HepG2 (cell line): ENCODE measurements around the gene PEX11G. TPM values are rescaled to one million over a fixed set of nuclear protein-coding genes. Genes with fewer than 3 reads are reported as not detected.
A peak's percentile ranks its signal among the peaks of the same experiment; 100 is the strongest.

Experiments used
- BRF2 ChIP-seq: sonication (generic); formaldehyde crosslinking; IDR thresholded peaks from 2 replicates; pipeline ENCODE4 v1.8.1; 2022; ENCODE audit warnings: mild to moderate bottlenecking, missing genetic modification reagents
- GABPA ChIP-seq, 2 experiments: IDR thresholded peaks; 2 replicates each; pipeline ENCODE4 v1.6.1; 2011 to 2016; ENCODE audit warnings: low read depth in 2 of 2, low read length in 1 of 2, missing biosample characterization in 1 of 2, missing genetic modification characterization in 1 of 2
- HNRNPK ChIP-seq: fragments of 200-400 bp; formaldehyde crosslinking; IDR thresholded peaks from 2 replicates; pipeline ENCODE4 v1.6.1; 2018; ENCODE audit warnings: low read length, low read depth, moderate library complexity, mild to moderate bottlenecking; ENCODE audit not compliant: poor library complexity, severe bottlenecking
- KDM6A ChIP-seq: IDR thresholded peaks from 2 replicates; pipeline ENCODE4 v1.6.1; 2016; ENCODE audit warnings: low read depth
- PPARG ChIP-seq: conservative IDR thresholded peaks from 2 replicates; pipeline ENCODE4 v1.6.1; 2016; ENCODE audit warnings: missing biosample characterization, missing genetic modification reagents
- RFX1 ChIP-seq: fragments of 450-650 bp; IDR thresholded peaks from 2 replicates; pipeline ENCODE4 v1.6.1; 2017
- RFXAP ChIP-seq: sonication (generic); formaldehyde crosslinking; IDR thresholded peaks from 2 replicates; pipeline ENCODE4 v1.4.0; 2020; ENCODE audit warnings: missing genetic modification reagents, borderline replicate concordance
- SKI ChIP-seq: fragments of 450-650 bp; IDR thresholded peaks from one replicate; pipeline ENCODE4 v1.6.1; 2018; ENCODE audit warnings: mild to moderate bottlenecking; ENCODE audit not compliant: partially characterized antibody
- TFDP2 ChIP-seq: sonication (generic); formaldehyde crosslinking; IDR thresholded peaks from 2 replicates; pipeline ENCODE4 v1.4.0; 2020; ENCODE audit warnings: missing genetic modification reagents
- U2AF1 ChIP-seq: fragments of 200-400 bp; formaldehyde crosslinking; optimal IDR thresholded peaks from 2 replicates; pipeline ENCODE3; 2017; ENCODE audit warnings: mild to moderate bottlenecking, low read depth, low read length
- ZMYM3 ChIP-seq: sonication (generic); formaldehyde crosslinking; IDR thresholded peaks from 2 replicates; pipeline ENCODE4 v1.5.1; 2020; ENCODE audit warnings: mild to moderate bottlenecking, missing genetic modification reagents
- ZNF12 ChIP-seq: sonication (generic); formaldehyde crosslinking; IDR thresholded peaks from 2 replicates; pipeline ENCODE4 v1.5.0; 2020; ENCODE audit warnings: missing genetic modification reagents
- ZNF232 ChIP-seq: sonication (generic); formaldehyde crosslinking; IDR thresholded peaks from 2 replicates; pipeline ENCODE4 v1.4.0; 2020; ENCODE audit warnings: missing genetic modification reagents, borderline replicate concordance
- ZNF264 ChIP-seq: sonication (generic); formaldehyde crosslinking; IDR thresholded peaks from 2 replicates; pipeline ENCODE4 v1.4.0; 2020; ENCODE audit warnings: missing genetic modification reagents
- ZNF326 ChIP-seq: sonication (generic); formaldehyde crosslinking; IDR thresholded peaks from 2 replicates; pipeline ENCODE4 v1.4.0; 2020; ENCODE audit warnings: missing genetic modification reagents, borderline replicate concordance
- ZNF33A ChIP-seq: sonication (generic); formaldehyde crosslinking; IDR thresholded peaks from 2 replicates; pipeline ENCODE4 v1.5.1; 2020; ENCODE audit warnings: missing genetic modification reagents, mild to moderate bottlenecking, moderate library complexity, borderline replicate concordance
- ZNF563 ChIP-seq: sonication (generic); formaldehyde crosslinking; IDR thresholded peaks from 2 replicates; pipeline ENCODE4 v1.8.0; 2022; ENCODE audit warnings: mild to moderate bottlenecking, moderate library complexity, missing genetic modification reagents
- ZNF572 ChIP-seq: sonication (generic); formaldehyde crosslinking; IDR thresholded peaks from 2 replicates; pipeline ENCODE4 v1.5.1; 2020; ENCODE audit warnings: mild to moderate bottlenecking, missing genetic modification reagents
- ZNF678 ChIP-seq: sonication (generic); formaldehyde crosslinking; IDR thresholded peaks from 2 replicates; pipeline ENCODE4 v1.4.0; 2020; ENCODE audit warnings: mild to moderate bottlenecking, missing genetic modification reagents
- ZNF746 ChIP-seq: sonication (generic); formaldehyde crosslinking; IDR thresholded peaks from 2 replicates; pipeline ENCODE4 v1.8.0; 2022; ENCODE audit warnings: mild to moderate bottlenecking, missing genetic modification reagents
- ZNF776 ChIP-seq: sonication (generic); formaldehyde crosslinking; IDR thresholded peaks from 2 replicates; pipeline ENCODE4 v1.4.0; 2020; ENCODE audit warnings: mild to moderate bottlenecking, missing genetic modification reagents
- ZSCAN30 ChIP-seq: sonication (generic); formaldehyde crosslinking; IDR thresholded peaks from 2 replicates; pipeline ENCODE4 v1.5.0; 2020; ENCODE audit warnings: mild to moderate bottlenecking, missing genetic modification reagents
- ZSCAN9 ChIP-seq: IDR thresholded peaks from 2 replicates; pipeline ENCODE4 v1.6.1; 2016; ENCODE audit warnings: borderline replicate concordance
- polyA plus RNA-seq, 8 experiments: library from polyadenylated mRNA; depleted of rRNA in 3 of 8; stranded (reverse) in 7 of 8; unstranded in 1 of 8; fragments of >200 nt; fragmentation: Illumina TruSeq in 4 of 8; extraction: Trizol in 4 of 8; gene quantifications; 2 replicates each; pipeline versions ENCODE4 v1.2.1 to v1.2.3, GENCODE V29; 2011 to 2016; ENCODE audit warnings: low read depth in 4 of 8, missing spikeins in 1 of 8, mixed read lengths in 1 of 8; ENCODE audit not compliant: insufficient read depth in 1 of 8
- total RNA-seq, 5 experiments: library from RNA; depleted of rRNA; stranded (reverse); fragments of >200 nt; fragmentation: Illumina TruSeq; extraction: Trizol; gene quantifications; 2 replicates each; pipeline ENCODE4 v1.2.3, GENCODE V29; 2016; ENCODE audit warnings: low read depth in 1 of 5
- TF ChIP-seq, protein P1 (sequence below): IDR thresholded peaks from 2 replicates; pipeline ENCODE4 v1.6.1; 2016
- TF ChIP-seq, protein P2 (sequence below): sonication (generic); formaldehyde crosslinking; IDR thresholded peaks from 2 replicates; pipeline ENCODE4 v1.8.1; 2023; ENCODE audit warnings: missing genetic modification reagents, mild to moderate bottlenecking, borderline replicate concordance
- TF ChIP-seq, protein P3 (sequence below): sonication (generic); formaldehyde crosslinking; IDR thresholded peaks from 2 replicates; pipeline ENCODE4 v1.4.0; 2020; ENCODE audit warnings: missing genetic modification reagents

PEX11G gene
- total and polyA plus RNA-seq, 2 of the 13 experiments (the other 11 are each of a cell fraction or from before 2014, with no cell fraction given) = not detected

DNA sequence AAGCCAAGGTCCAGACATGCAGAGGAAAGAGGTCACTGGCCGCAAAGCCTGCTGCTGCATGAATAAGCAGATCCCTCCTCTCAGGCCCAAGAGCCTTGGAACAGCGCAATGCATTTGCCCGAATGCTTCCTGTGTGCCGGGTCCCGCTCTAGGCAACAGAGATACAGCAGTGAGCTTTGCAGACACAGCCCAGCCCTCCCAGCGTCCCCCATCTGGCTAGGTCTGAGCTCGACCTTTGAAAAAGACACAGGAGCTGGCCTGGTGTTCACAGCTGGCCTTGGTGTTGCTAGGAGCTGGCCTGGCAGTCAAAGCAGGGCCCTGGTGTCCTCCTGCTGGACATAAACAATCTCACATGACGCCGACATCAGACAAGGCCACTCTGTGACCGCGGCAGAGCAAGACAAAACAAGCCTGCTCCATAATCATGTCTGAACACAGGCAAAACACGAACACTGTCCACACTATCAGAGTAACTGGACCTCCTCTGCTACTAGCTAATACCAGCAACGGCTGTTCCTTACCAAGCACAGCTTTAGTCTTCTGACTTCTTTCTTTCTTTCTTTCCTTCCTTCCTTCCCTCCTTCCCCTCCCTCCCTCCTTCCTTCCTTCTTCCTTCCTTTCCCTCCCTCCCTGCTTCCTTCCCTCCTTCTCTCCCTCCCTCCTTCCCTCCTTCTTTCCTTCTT, 5.7 kb upstream of the PEX11G start (continued):
- TF ChIP-seq U2AF1 = no peak
- TF ChIP-seq ZNF12 (CRISPR knock-in tag) = no peak
- TF ChIP-seq SKI = peak; percentile 38
- no peak for TF ChIP-seq ZNF264 (CRISPR knock-in tag)
- TF ChIP-seq RFXAP (CRISPR knock-in tag) = no peak
- no peak for TF ChIP-seq GABPA (IDR thresholded peaks at IDR 0.05; ENCODE audit: low read depth, low read length)
- TF ChIP-seq GABPA (CRISPR knock-in tag; IDR thresholded peaks at IDR 0.05; ENCODE audit: low read depth) = peak; percentile 12; the same call in 1 of the 2 replicates
- peak; percentile 34; the same call in 1 of the 2 replicates for TF ChIP-seq TFDP2 (CRISPR knock-in tag)
- 0 out of 2 replicates have a peak, but pooled peaks have one; percentile 35 for TF ChIP-seq ZNF232
- TF ChIP-seq PPARG (CRISPR knock-in tag) = no peak
- TF ChIP-seq, protein P1, sequence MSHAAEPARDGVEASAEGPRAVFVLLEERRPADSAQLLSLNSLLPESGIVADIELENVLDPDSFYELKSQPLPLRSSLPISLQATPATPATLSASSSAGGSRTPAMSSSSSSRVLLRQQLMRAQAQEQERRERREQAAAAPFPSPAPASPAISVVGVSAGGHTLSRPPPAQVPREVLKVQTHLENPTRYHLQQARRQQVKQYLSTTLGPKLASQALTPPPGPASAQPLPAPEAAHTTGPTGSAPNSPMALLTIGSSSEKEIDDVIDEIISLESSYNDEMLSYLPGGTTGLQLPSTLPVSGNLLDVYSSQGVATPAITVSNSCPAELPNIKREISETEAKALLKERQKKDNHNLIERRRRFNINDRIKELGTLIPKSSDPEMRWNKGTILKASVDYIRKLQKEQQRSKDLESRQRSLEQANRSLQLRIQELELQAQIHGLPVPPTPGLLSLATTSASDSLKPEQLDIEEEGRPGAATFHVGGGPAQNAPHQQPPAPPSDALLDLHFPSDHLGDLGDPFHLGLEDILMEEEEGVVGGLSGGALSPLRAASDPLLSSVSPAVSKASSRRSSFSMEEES (CRISPR knock-in tag) = peak; percentile 76
- TF ChIP-seq ZSCAN30 (CRISPR knock-in tag) = no peak
- no peak for TF ChIP-seq ZNF326 (CRISPR knock-in tag)
- TF ChIP-seq KDM6A (CRISPR knock-in tag) = no peak
- no peak for TF ChIP-seq ZNF776 (CRISPR knock-in tag)
- peak; percentile 55; the same call in 1 of the 2 replicates for TF ChIP-seq ZNF563 (CRISPR knock-in tag)
- TF ChIP-seq RFX1 = peak; percentile 52; the same call in 1 of the 2 replicates
- peak; percentile 69; the same call in 1 of the 2 replicates for TF ChIP-seq ZNF746 (CRISPR knock-in tag)
- peak; percentile 61; the same call in 1 of the 2 replicates for TF ChIP-seq ZMYM3 (CRISPR knock-in tag)
- TF ChIP-seq, protein P2, sequence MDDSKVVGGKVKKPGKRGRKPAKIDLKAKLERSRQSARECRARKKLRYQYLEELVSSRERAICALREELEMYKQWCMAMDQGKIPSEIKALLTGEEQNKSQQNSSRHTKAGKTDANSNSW (CRISPR knock-in tag) = no peak
- no peak for TF ChIP-seq ZNF678
- TF ChIP-seq HNRNPK = peak; percentile 38
- no peak for TF ChIP-seq BRF2 (CRISPR knock-in tag)
- TF ChIP-seq ZNF572 (CRISPR knock-in tag) = no peak
- no peak; the same call in 1 of the 2 replicates for TF ChIP-seq ZSCAN9 (CRISPR knock-in tag)
- TF ChIP-seq, protein P3, sequence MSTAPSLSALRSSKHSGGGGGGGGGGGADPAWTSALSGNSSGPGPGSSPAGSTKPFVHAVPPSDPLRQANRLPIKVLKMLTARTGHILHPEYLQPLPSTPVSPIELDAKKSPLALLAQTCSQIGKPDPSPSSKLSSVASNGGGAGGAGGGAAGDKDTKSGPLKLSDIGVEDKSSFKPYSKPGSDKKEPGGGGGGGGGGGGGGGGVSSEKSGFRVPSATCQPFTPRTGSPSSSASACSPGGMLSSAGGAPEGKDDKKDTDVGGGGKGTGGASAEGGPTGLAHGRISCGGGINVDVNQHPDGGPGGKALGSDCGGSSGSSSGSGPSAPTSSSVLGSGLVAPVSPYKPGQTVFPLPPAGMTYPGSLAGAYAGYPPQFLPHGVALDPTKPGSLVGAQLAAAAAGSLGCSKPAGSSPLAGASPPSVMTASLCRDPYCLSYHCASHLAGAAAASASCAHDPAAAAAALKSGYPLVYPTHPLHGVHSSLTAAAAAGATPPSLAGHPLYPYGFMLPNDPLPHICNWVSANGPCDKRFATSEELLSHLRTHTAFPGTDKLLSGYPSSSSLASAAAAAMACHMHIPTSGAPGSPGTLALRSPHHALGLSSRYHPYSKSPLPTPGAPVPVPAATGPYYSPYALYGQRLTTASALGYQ (CRISPR knock-in tag) = no peak
- TF ChIP-seq ZNF33A (CRISPR knock-in tag) = no peak
